HuH-7 (cell line): ENCODE measurements around the gene NELL2.
"Not testable (repeated sequence)": the region's sequence is repeated elsewhere in the genome, so short reads cannot be mapped to it uniquely, and the experiment has no call there.

Source experiments
- DNase-seq: peaks from one replicate; pipeline ENCODE4 v3.0.0; 2011; ENCODE audit warnings: low spot score

The NELL2 gene

GRCh38 chr12:44694017-44694416, 182.1 kb downstream of the NELL2 start:
- DNase-seq = no peak

- DNase-seq = no peak
Observed at GRCh38 chr12:44689587-44689986, 186.5 kb downstream of the NELL2 start.

GRCh38 chr12:44686821-44687432, 189.2 kb downstream of the NELL2 start:
- not testable (repeated sequence) for DNase-seq

- DNase-seq = no peak
Observed at GRCh38 chr12:44677724-44678123, 198.4 kb downstream of the NELL2 start.

GRCh38 chr12:44674875-44675274, 201.2 kb downstream of the NELL2 start:
- DNase-seq = no peak

- DNase-seq = no peak
Observed at GRCh38 chr12:44673811-44674210, 202.3 kb downstream of the NELL2 start.

GRCh38 chr12:44672042-44672441, 204.1 kb downstream of the NELL2 start:
- no peak for DNase-seq

GRCh38 chr12:44668443-44668842, 207.7 kb downstream of the NELL2 start:
- DNase-seq = no peak

GRCh38 chr12:44667461-44667860, 208.7 kb downstream of the NELL2 start:
- DNase-seq = no peak

GRCh38 chr12:44663291-44663690, 212.8 kb downstream of the NELL2 start:
- no peak for DNase-seq

- DNase-seq = no peak
Observed at GRCh38 chr12:44655846-44656245, 220.3 kb downstream of the NELL2 start.

- DNase-seq = no peak
Observed at GRCh38 chr12:44654646-44655639, 221.2 kb downstream of the NELL2 start.

- DNase-seq = no peak
Observed at GRCh38 chr12:44653861-44654527, 222.1 kb downstream of the NELL2 start.

GRCh38 chr12:44649693-44650092, 226.4 kb downstream of the NELL2 start:
- DNase-seq = no peak

- DNase-seq = no peak
Observed at GRCh38 chr12:44647917-44648690, 228.0 kb downstream of the NELL2 start.

GRCh38 chr12:44640427-44641190, 235.5 kb downstream of the NELL2 start:
- DNase-seq = no peak

- no peak for DNase-seq
Observed at GRCh38 chr12:44637875-44638274, 238.2 kb downstream of the NELL2 start.

GRCh38 chr12:44628180-44628579, 247.9 kb downstream of the NELL2 start:
- no peak for DNase-seq

GRCh38 chr12:44627387-44628166, 248.5 kb downstream of the NELL2 start:
- DNase-seq = no peak

- no peak for DNase-seq
Observed at GRCh38 chr12:44626883-44627282, 249.2 kb downstream of the NELL2 start.
